Neural cell (in vitro differentiated cells): Measurements from ENCODE around the gene OR5L2. TPM values are rescaled to one million over a fixed set of nuclear protein-coding genes. Genes with fewer than 3 reads are reported as not detected.
"Not testable (repeated sequence)": the region's sequence is repeated elsewhere in the genome, so short reads cannot be mapped to it uniquely, and the experiment has no call there.

Source experiments
- H2AFZ ChIP-seq: fragments of 200-600, 300-800 bp; sonication (generic), shearing (Covaris generic); 2 replicates; pipeline ENCODE4 v1.6.0; 2014; ENCODE audit warnings: low read depth, mild to moderate bottlenecking, antibody characterized with exemption, low read length, moderate library complexity
- H3F3A ChIP-seq: fragments of 200-600 bp; shearing (Covaris generic); 2 replicates; pipeline ENCODE4 v1.6.1; 2016; ENCODE audit warnings: mild to moderate bottlenecking, moderate library complexity, mixed read lengths, antibody characterized with exemption, low read length; ENCODE audit not compliant: insufficient read depth, poor library complexity, severe bottlenecking
- H3K27ac ChIP-seq: fragments of 200-600, 300-800 bp; sonication (generic), shearing (Covaris generic); 2 replicates; pipeline ENCODE4 v1.5.1; 2014; ENCODE audit warnings: mild to moderate bottlenecking, low read length, moderate library complexity
- H3K27me3 ChIP-seq: fragments of 300-800, 200-600 bp; sonication (generic), shearing (Covaris generic); 2 replicates; pipeline ENCODE4 v1.6.0; 2014; ENCODE audit warnings: mild to moderate bottlenecking, low read depth, low read length, moderate library complexity; ENCODE audit not compliant: insufficient read depth
- H3K36me3 ChIP-seq: fragments of 300-800, 200-600 bp; sonication (generic), shearing (Covaris generic); 2 replicates; pipeline ENCODE4 v1.5.1; 2014; ENCODE audit warnings: mild to moderate bottlenecking, antibody characterized with exemption, low read length, moderate library complexity; ENCODE audit not compliant: insufficient read depth
- H3K4me2 ChIP-seq: fragments of 300-800, 200-600 bp; sonication (generic), shearing (Covaris generic); 2 replicates; pipeline ENCODE4 v1.6.0; 2014; ENCODE audit warnings: mild to moderate bottlenecking, low read length
- H3K4me3 ChIP-seq: fragments of 300-800, 200-600 bp; sonication (generic), shearing (Covaris generic); 2 replicates; pipeline ENCODE4 v1.5.1; 2014; ENCODE audit warnings: mild to moderate bottlenecking, low read length, moderate library complexity
- H3K79me2 ChIP-seq: fragments of 200-600 bp; shearing (Covaris generic); replicated peaks from 2 replicates; pipeline ENCODE4 v1.6.0; 2014; ENCODE audit warnings: mild to moderate bottlenecking, low read length, moderate library complexity; ENCODE audit not compliant: insufficient read depth
- H3K9ac ChIP-seq: fragments of 300-800, 200-600 bp; sonication (generic), shearing (Covaris generic); 2 replicates; pipeline ENCODE4 v1.6.1; 2016; ENCODE audit warnings: mild to moderate bottlenecking, low read length, mixed read lengths
- H3K9me2 ChIP-seq: fragments of 200-600 bp; shearing (Covaris generic); 2 replicates; pipeline ENCODE4 v1.6.1; 2016; ENCODE audit warnings: mild to moderate bottlenecking, low read length, mixed read lengths; ENCODE audit not compliant: insufficient read depth
- H3K9me3 ChIP-seq: fragments of 200-600, 300-800 bp; sonication (generic), shearing (Covaris generic); 2 replicates; pipeline ENCODE4 v1.6.1; 2016; ENCODE audit warnings: mild to moderate bottlenecking, mixed run types, low read length, moderate library complexity, mixed read lengths
- H4K20me1 ChIP-seq: fragments of 200-600 bp; shearing (Covaris generic); 2 replicates; pipeline ENCODE4 v1.6.1; 2016; ENCODE audit warnings: mild to moderate bottlenecking, mixed run types; ENCODE audit not compliant: insufficient read depth
- EP300 ChIP-seq: fragments of 450-650 bp; conservative IDR thresholded peaks from 2 replicates; pipeline ENCODE4 v1.6.1; 2014; ENCODE audit warnings: antibody characterized with exemption, mild to moderate bottlenecking, moderate library complexity; ENCODE audit not compliant: poor library complexity, severe bottlenecking
- EZH2 ChIP-seq: fragments of 200-600, 300-800 bp; shearing (Covaris generic), sonication (generic); IDR thresholded peaks from 2 replicates; pipeline ENCODE4 v1.6.1; 2014; ENCODE audit warnings: antibody characterized with exemption, low read length, borderline replicate concordance, mild to moderate bottlenecking; ENCODE audit not compliant: insufficient read depth, poor library complexity, severe bottlenecking
- MXI1 ChIP-seq: fragments of 450-650 bp; conservative IDR thresholded peaks from 2 replicates; pipeline ENCODE4 v1.6.1; 2014; ENCODE audit warnings: antibody characterized with exemption, mild to moderate bottlenecking; ENCODE audit not compliant: poor library complexity, severe bottlenecking
- POLR2AphosphoS5 ChIP-seq: IDR thresholded peaks from 2 replicates; pipeline ENCODE4 v1.6.1; 2012
- RAD21 ChIP-seq: fragments of 450-650 bp; conservative IDR thresholded peaks from 2 replicates; pipeline ENCODE4 v1.6.1; 2014; ENCODE audit warnings: antibody characterized with exemption, mild to moderate bottlenecking, moderate library complexity
- REST ChIP-seq: IDR thresholded peaks from 2 replicates; pipeline ENCODE4 v1.6.1; 2012; ENCODE audit warnings: borderline replicate concordance
- SMC3 ChIP-seq: fragments of 450-650 bp; conservative IDR thresholded peaks from 2 replicates; pipeline ENCODE4 v1.6.1; 2014; ENCODE audit warnings: antibody characterized with exemption, mild to moderate bottlenecking, moderate library complexity; ENCODE audit not compliant: poor library complexity
- TAF1 ChIP-seq: IDR thresholded peaks from 2 replicates; pipeline ENCODE4 v1.6.1; 2012; ENCODE audit warnings: low read depth
- polyA plus RNA-seq: library from polyadenylated mRNA; depleted of rRNA; stranded (reverse); fragments of >200 nt; gene quantifications from 2 replicates; pipeline ENCODE4 v1.2.3, GENCODE V29; 2014
- TF ChIP-seq, protein P1 (sequence below): fragments of 450-650 bp; IDR thresholded peaks from 2 replicates; pipeline ENCODE4 v1.5.1; 2014; ENCODE audit warnings: antibody characterized with exemption, mild to moderate bottlenecking, moderate library complexity; ENCODE audit not compliant: poor library complexity, severe bottlenecking

OR5L2 gene
- polyA plus RNA-seq, 1 donor from 2014 or later, result not detected

DNA sequence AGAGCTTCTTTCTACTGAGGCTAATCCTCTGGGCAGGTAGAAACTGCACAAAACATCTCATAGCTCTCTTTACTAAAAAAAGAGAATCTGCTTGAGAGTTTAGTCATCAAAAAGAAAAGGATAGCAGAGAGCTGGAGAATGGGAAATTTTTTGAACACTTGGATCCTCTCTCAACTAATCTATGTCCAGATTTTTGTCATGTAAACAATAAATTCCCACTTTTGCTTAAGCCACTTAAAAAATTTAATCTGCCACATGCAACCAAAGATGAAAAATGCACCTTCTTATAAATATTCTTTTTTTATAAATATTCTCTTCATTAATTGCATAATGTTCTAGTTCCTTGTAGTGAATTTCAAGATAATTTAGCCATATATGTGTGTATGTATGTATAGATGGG, 22.0 kb downstream of the OR5L2 start:
- no peak overlapping the region for H3K4me2 ChIP-seq
- H3K4me3 ChIP-seq, result no peak overlapping the region
- H3K27me3 ChIP-seq, result no peaks in the 10 kb centered on the region
- no peaks in the 10 kb centered on the region for H3F3A ChIP-seq
- no peaks in the 10 kb centered on the region for H3K9me2 ChIP-seq
- no peaks in the 10 kb centered on the region for H4K20me1 ChIP-seq
- H3K36me3 ChIP-seq, result no peaks in the 10 kb centered on the region
- TF ChIP-seq EP300 (no peak), RAD21 (no peak), POLR2AphosphoS5 (no peak)
- no peaks in the 10 kb centered on the region for H3K9me3 ChIP-seq
- H3K9ac ChIP-seq, result no peak overlapping the region
- H2AFZ ChIP-seq, result no peak overlapping the region
- H3K27ac ChIP-seq, result no peak overlapping the region
- no peaks in the 10 kb centered on the region for H3K79me2 ChIP-seq

DNA sequence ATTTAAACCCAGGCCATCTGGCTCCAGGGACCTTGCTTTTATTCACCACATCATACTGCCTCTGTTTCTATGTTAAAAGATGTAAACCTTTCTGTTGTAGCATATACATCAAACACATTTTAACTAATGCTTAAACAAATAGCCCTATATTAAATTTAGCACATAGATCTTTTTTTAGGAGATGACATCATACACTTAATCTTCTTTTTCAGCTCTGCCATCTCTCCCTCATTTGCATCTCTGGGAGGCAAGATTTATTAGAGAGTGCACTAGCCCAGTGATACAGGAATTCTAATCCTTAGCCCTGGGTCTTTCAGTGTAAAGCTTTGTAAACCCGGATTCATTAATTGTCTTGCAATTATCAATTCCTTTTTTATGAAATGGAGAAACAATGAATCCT, 25.1 kb downstream of the OR5L2 start:
- H3K27ac ChIP-seq, result no peak overlapping the region
- TF ChIP-seq RAD21 (no peak), EP300 (no peak), TAF1 (no peak), POLR2AphosphoS5 (no peak), EZH2 (no peak), SMC3 (no peak), REST (no peak), MXI1 (no peak)
- TF ChIP-seq, protein P1, sequence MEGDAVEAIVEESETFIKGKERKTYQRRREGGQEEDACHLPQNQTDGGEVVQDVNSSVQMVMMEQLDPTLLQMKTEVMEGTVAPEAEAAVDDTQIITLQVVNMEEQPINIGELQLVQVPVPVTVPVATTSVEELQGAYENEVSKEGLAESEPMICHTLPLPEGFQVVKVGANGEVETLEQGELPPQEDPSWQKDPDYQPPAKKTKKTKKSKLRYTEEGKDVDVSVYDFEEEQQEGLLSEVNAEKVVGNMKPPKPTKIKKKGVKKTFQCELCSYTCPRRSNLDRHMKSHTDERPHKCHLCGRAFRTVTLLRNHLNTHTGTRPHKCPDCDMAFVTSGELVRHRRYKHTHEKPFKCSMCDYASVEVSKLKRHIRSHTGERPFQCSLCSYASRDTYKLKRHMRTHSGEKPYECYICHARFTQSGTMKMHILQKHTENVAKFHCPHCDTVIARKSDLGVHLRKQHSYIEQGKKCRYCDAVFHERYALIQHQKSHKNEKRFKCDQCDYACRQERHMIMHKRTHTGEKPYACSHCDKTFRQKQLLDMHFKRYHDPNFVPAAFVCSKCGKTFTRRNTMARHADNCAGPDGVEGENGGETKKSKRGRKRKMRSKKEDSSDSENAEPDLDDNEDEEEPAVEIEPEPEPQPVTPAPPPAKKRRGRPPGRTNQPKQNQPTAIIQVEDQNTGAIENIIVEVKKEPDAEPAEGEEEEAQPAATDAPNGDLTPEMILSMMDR, result no peak
- H3K9ac ChIP-seq, result no peak overlapping the region
- no peaks in the 10 kb centered on the region for H3K9me2 ChIP-seq
- no peak overlapping the region for H3K4me3 ChIP-seq
- no peaks in the 10 kb centered on the region for H3K36me3 ChIP-seq
- no peak overlapping the region for H3K4me2 ChIP-seq
- no peaks in the 10 kb centered on the region for H3F3A ChIP-seq
- H3K9me3 ChIP-seq, result no peaks in the 10 kb centered on the region
- no peaks in the 10 kb centered on the region for H4K20me1 ChIP-seq
- H3K27me3 ChIP-seq, result no peaks in the 10 kb centered on the region
- no peaks in the 10 kb centered on the region for H3K79me2 ChIP-seq
- no peak overlapping the region for H2AFZ ChIP-seq

- no peaks in the 10 kb centered on the region for H3K36me3 ChIP-seq
- no peaks in the 10 kb centered on the region for H3K9me3 ChIP-seq
- H3K79me2 ChIP-seq, result no peaks in the 10 kb centered on the region
- no peak overlapping the region for H2AFZ ChIP-seq
- H3F3A ChIP-seq, result no peaks in the 10 kb centered on the region
- no peak overlapping the region for H3K27ac ChIP-seq
- H3K9ac ChIP-seq, result no peak overlapping the region
- H3K27me3 ChIP-seq, result no peaks in the 10 kb centered on the region
- H3K4me2 ChIP-seq, result no peak overlapping the region
- H4K20me1 ChIP-seq, result no peaks in the 10 kb centered on the region
- no peak for TF ChIP-seq TAF1
- H3K4me3 ChIP-seq, result no peak overlapping the region
- no peaks in the 10 kb centered on the region for H3K9me2 ChIP-seq
Observed at GRCh38 chr11:55854704-55855103, 27.7 kb downstream of the OR5L2 start.

DNA sequence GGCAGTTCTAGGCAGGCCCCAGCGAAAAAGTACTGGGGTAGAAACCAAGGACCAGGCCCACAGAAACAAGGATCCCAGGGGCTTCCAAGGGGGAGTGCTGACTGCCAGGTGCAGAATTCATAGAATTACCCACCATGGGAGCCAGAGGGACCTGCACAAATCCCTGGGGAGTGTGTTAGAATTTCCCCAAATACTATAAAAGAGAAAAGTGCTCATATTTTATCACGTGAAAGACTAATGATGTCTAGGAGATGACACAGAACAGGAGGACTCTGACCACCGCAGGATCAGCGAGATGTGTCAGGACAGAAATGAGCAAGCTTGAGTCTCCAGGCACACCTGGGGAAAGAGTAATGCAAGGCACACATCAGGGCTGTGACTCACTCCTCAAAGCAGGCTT, 40.3 kb downstream of the OR5L2 start:
- H3K79me2 ChIP-seq, H3K4me3 ChIP-seq, H3K9me2 ChIP-seq, H3K27ac ChIP-seq, H3K4me2 ChIP-seq, H3K36me3 ChIP-seq, H3K27me3 ChIP-seq, H2AFZ ChIP-seq, H3F3A ChIP-seq, H3K9me3 ChIP-seq, H4K20me1 ChIP-seq, H3K9ac ChIP-seq: not testable (repeated sequence)

GRCh38 chr11:55872731-55873130, 45.7 kb downstream of the OR5L2 start:
- H3F3A ChIP-seq, H3K9me2 ChIP-seq, H3K9ac ChIP-seq, H2AFZ ChIP-seq, H3K27ac ChIP-seq, H3K9me3 ChIP-seq, H3K4me3 ChIP-seq, H3K36me3 ChIP-seq, H3K4me2 ChIP-seq, H4K20me1 ChIP-seq, H3K27me3 ChIP-seq, H3K79me2 ChIP-seq: not testable (repeated sequence)
